HG03066 (cell line): ENCODE results near the gene TTLL5.

Experiments
- ATAC-seq: cut with Tn5 transposase; IDR thresholded peaks from one replicate; pipeline ENCODE4 v1.9.1; 2021; ENCODE audit warnings: low read depth; ENCODE audit not compliant: unreplicated experiment

TTLL5 gene

GRCh38 chr14:75981426-75982265 is 320.6 kb downstream of the TTLL5 start, which contains the start of gene TGFB3:
Gene TGFB3 (minus strand): TSS chr14:75981995. CDS start chr14:75980893, 1,102 bp downstream.
- no peak for ATAC-seq

GRCh38 chr14:75982266-75983018 is 321.4 kb downstream of the TTLL5 start:
- ATAC-seq: no peak

- ATAC-seq: no peak
These were observed 321.9 kb downstream of the TTLL5 start for GRCh38 chr14:75983019-75983358.

- ATAC-seq: no peak
These were observed 323.6 kb downstream of the TTLL5 start for GRCh38 chr14:75984674-75985073.

- ATAC-seq: peak; percentile 59
These were observed 324.8 kb downstream of the TTLL5 start, which contains the start of gene IFT43 for GRCh38 chr14:75985618-75986438. Gene IFT43 (plus strand): TSS chr14:75985763. CDS start chr14:75985787, 24 bp downstream.

GRCh38 chr14:75986439-75986765 is 325.4 kb downstream of the TTLL5 start:
- ATAC-seq: no peak

GRCh38 chr14:75987201-75987970 is 326.3 kb downstream of the TTLL5 start:
- no peak for ATAC-seq

GRCh38 chr14:75989134-75989533 is 328.1 kb downstream of the TTLL5 start:
- ATAC-seq: no peak

GRCh38 chr14:75990297-75990696 is 329.3 kb downstream of the TTLL5 start:
- no peak for ATAC-seq

- no peak for ATAC-seq
These were observed 330.7 kb downstream of the TTLL5 start for GRCh38 chr14:75991753-75992152.

GRCh38 chr14:75993567-75994041 is 332.6 kb downstream of the TTLL5 start:
- no peak for ATAC-seq

- no peak for ATAC-seq
These were observed 334.5 kb downstream of the TTLL5 start for GRCh38 chr14:75995372-75996041.

GRCh38 chr14:75996488-75996887 is 335.4 kb downstream of the TTLL5 start:
- ATAC-seq: no peak

- no peak for ATAC-seq
These were observed 338.6 kb downstream of the TTLL5 start for GRCh38 chr14:75999511-76000190.

GRCh38 chr14:76002383-76002782 is 341.3 kb downstream of the TTLL5 start:
- no peak for ATAC-seq
